Activated CD8-positive, alpha-beta T cell treated with anti-CD3 and anti-CD28 coated beads, Interleukin-2, amount 10 ng/mL, durations not matched to agents 7 days and 5 days (primary cell): Measurements from ENCODE around the gene RNASE8. TPM values are rescaled to one million over a fixed set of nuclear protein-coding genes. Genes with fewer than 3 reads are reported as not detected.

Experiments
- ATAC-seq: fragments of 150-1000 bp; cut with Tn5 transposase; one replicate; pipeline ENCODE4 v1.10.0; 2021; ENCODE audit warnings: moderate library complexity
- CTCF ChIA-PET: fragments of 350-600 bp; sonication (Branson Sonifier 250); formaldehyde crosslinking; loops from one replicate; lab custom pipeline; 2021; ENCODE audit warnings: antibody characterized with exemption; lab: Charles Lee
- POLR2A ChIA-PET: fragments of 350-600 bp; sonication (Branson Sonifier 250); formaldehyde crosslinking; loops from one replicate; lab custom pipeline; 2021; ENCODE audit warnings: antibody characterized with exemption; lab: Charles Lee
- DNase-seq: peaks from one replicate; pipeline ENCODE4 v3.0.0-alpha.2; 2020
- H3K27ac Mint-ChIP-seq: one replicate; pipeline ENCODE4 v1.8.0; 2021; ENCODE audit warnings: mild to moderate bottlenecking, mixed read lengths
- H3K27me3 Mint-ChIP-seq: one replicate; pipeline ENCODE4 v1.8.0; 2021; ENCODE audit warnings: low read depth, mixed read lengths
- H3K36me3 Mint-ChIP-seq: one replicate; pipeline ENCODE4 v1.8.0; 2021; ENCODE audit warnings: low read depth, mixed read lengths
- H3K4me1 Mint-ChIP-seq: one replicate; pipeline ENCODE4 v1.8.0; 2021; ENCODE audit warnings: low read depth, mixed read lengths
- H3K4me3 Mint-ChIP-seq: one replicate; pipeline ENCODE4 v1.8.0; 2021; ENCODE audit warnings: mild to moderate bottlenecking, mixed read lengths
- H3K9me3 Mint-ChIP-seq: one replicate; pipeline ENCODE4 v1.8.0; 2022; ENCODE audit warnings: mixed read lengths; ENCODE audit not compliant: insufficient read depth
- total RNA-seq, 2 experiments: library from RNA; stranded (reverse); gene quantifications; one replicate each; pipeline ENCODE4 v1.2.3, GENCODE V29; 2021

The RNASE8 gene
- total RNA-seq, 2 experiments from 2014 or later, result not detected

DNA sequence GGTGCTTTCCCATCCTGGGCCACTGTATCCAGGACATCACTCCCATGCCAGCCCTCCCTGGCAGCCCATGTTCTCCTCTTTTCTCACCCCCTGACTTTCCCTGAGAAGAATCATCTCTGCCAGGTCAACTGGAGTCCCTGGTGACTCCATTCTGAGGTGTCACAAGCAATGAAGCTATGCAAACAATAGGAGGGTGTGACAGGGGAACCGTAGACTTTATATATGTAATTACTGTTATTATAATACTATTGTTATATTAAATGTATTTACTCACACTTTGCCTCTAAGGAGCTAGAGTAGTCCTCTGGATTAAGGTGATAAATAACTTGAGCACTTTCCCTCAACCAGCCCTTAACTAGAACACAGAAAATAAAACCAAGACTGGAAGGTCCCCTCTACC is 31.6 kb downstream of the RNASE8 start:
- ChIA-PET POLR2A (interaction anchor here (0.9 to 1.2 kb wide), 2 partner anchors 14 to 20 kb away, joined by 3 to 4 read pairs; no protein-coding TSS in a partner anchor), CTCF (interaction anchor here (0.8 to 5.8 kb wide), 14 partner anchors 9 to 118 kb away, joined by 3 to 117 read pairs (median 6); partner anchors contain the start of genes ARHGEF40, TMEM253 and TPPP2)

DNA sequence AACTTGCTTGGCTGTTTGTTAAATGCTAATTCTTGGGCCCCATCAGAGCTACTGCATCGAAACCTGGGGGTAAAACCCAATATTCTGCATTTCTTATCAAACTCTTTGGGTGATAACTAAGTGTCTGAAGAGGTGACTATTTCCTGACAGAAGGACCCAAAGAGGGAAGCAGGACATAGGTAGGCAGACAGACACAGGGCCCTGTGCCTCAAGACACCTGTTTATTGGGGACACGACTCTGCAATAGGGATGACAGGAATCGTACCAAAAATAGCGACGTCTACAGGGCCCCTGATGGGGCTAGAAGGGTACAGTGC is 32.2 kb downstream of the RNASE8 start:
- no peaks in the 10 kb centered on the region for H3K9me3 Mint-ChIP-seq
- H3K36me3 Mint-ChIP-seq, result no peaks in the 10 kb centered on the region
- CTCF ChIA-PET, result interaction anchor here (0.8 to 5.8 kb wide), 13 partner anchors 8 to 98 kb away, joined by 3 to 117 read pairs (median 6); partner anchors contain the start of genes ARHGEF40, TMEM253 and TPPP2
- no peak overlapping the region for H3K4me3 Mint-ChIP-seq
- POLR2A ChIA-PET, result interaction anchor here (0.9 kb wide), 1 partner anchor 20 kb away, joined by 4 read pairs; no protein-coding TSS in a partner anchor
- peaks cover 12% of the 10 kb centered on the region for H3K27me3 Mint-ChIP-seq
- ATAC-seq (no peak), DNase-seq (no peak)
- H3K4me1 Mint-ChIP-seq, result peaks cover 39% of the 10 kb centered on the region
- no peak overlapping the region for H3K27ac Mint-ChIP-seq

More for the DNA sequence above, 31.6 kb downstream of the RNASE8 start:
- Mint-ChIP-seq H3K27ac (no peak overlapping the region), H3K27me3 (peaks cover 12% of the 10 kb centered on the region), H3K36me3 (no peaks in the 10 kb centered on the region), H3K4me1 (peaks cover 39% of the 10 kb centered on the region), H3K4me3 (no peak overlapping the region), H3K9me3 (no peaks in the 10 kb centered on the region)
- ATAC-seq (no peak), DNase-seq (no peak)

GRCh38 chr14:21090194-21090939 is 32.7 kb downstream of the RNASE8 start:
- DNase-seq (peak; percentile 47), ATAC-seq (no peak)
- Mint-ChIP-seq H3K36me3 (no peaks in the 10 kb centered on the region), H3K27me3 (peaks cover 12% of the 10 kb centered on the region), H3K27ac (no peak overlapping the region), H3K4me1 (peaks cover 39% of the 10 kb centered on the region), H3K4me3 (no peak overlapping the region), H3K9me3 (no peaks in the 10 kb centered on the region)
- ChIA-PET CTCF (interaction anchor here (0.8 to 5.8 kb wide), 9 partner anchors 13 to 99 kb away, joined by 4 to 117 read pairs (median 10); partner anchors contain the start of genes ARHGEF40 and TMEM253), POLR2A (no interaction called here)

- ATAC-seq (no peak), DNase-seq (no peak)
- Mint-ChIP-seq H3K27me3 (peaks cover 13% of the 10 kb centered on the region), H3K36me3 (no peaks in the 10 kb centered on the region), H3K9me3 (no peaks in the 10 kb centered on the region), H3K4me3 (no peak overlapping the region), H3K27ac (no peak overlapping the region), H3K4me1 (peaks cover 36% of the 10 kb centered on the region)
- CTCF ChIA-PET, result interaction anchor here (1.4 to 7.0 kb wide), 11 partner anchors 13 to 99 kb away, joined by 4 to 225 read pairs (median 53); partner anchors contain the start of gene TMEM253
- POLR2A ChIA-PET, result interaction anchor here (1.4 kb wide), 1 partner anchor 14 kb away, joined by 3 read pairs; no protein-coding TSS in a partner anchor
These were observed 33.5 kb downstream of the RNASE8 start for GRCh38 chr14:21090940-21091663.

DNA sequence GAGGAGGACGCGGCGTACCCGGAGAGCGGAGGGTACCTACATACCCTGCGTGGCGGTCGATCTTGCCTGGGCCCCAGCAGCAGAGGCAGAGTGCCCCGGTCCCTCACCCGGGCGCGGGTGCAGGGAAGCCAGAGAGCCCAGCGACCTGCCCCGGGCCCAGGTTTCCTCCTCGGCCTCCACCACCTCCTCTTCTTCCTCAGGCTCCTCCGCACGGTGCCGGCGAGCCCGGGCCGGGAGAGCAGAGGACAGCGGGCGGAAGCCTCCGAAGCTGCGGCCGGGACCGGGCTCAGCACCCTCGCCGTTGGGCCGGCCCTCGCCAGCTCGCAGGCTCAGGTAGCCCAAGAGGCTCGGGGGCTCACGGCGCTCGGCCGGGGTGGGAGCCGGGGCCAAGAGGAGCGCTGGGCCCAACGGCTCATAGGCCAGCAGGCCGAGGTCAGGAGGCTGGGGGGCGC is 34.2 kb downstream of the RNASE8 start:
- POLR2A ChIA-PET, result interaction anchor here (1.0 to 1.4 kb wide), 2 partner anchors 13 to 24 kb away, joined by 3 read pairs; no protein-coding TSS in a partner anchor
- Mint-ChIP-seq H3K4me3 (no peak overlapping the region), H3K36me3 (no peaks in the 10 kb centered on the region), H3K27ac (no peak overlapping the region), H3K9me3 (no peaks in the 10 kb centered on the region), H3K4me1 (peaks cover 31% of the 10 kb centered on the region), H3K27me3 (peaks cover 21% of the 10 kb centered on the region)
- ATAC-seq, result no peak
- CTCF ChIA-PET, result interaction anchor here (0.9 to 7.0 kb wide), 15 partner anchors 8 to 103 kb away, joined by 3 to 225 read pairs (median 5); partner anchors contain the start of gene TMEM253
- no peak for DNase-seq

- Mint-ChIP-seq H3K27me3 (peaks cover 27% of the 10 kb centered on the region), H3K36me3 (no peaks in the 10 kb centered on the region), H3K27ac (no peak overlapping the region), H3K4me1 (peaks cover 25% of the 10 kb centered on the region), H3K4me3 (no peak overlapping the region), H3K9me3 (no peaks in the 10 kb centered on the region)
- DNase-seq (peak; percentile 92), ATAC-seq (peak; percentile 70)
- CTCF ChIA-PET, result interaction anchor here (0.8 to 7.0 kb wide), 16 partner anchors 9 to 103 kb away, joined by 3 to 225 read pairs (median 5); partner anchors contain the start of gene TMEM253
- POLR2A ChIA-PET, result interaction anchor here (1.0 to 1.4 kb wide), 2 partner anchors 13 to 24 kb away, joined by 3 read pairs; no protein-coding TSS in a partner anchor
These were observed 34.8 kb downstream of the RNASE8 start for GRCh38 chr14:21092273-21093011.

DNA sequence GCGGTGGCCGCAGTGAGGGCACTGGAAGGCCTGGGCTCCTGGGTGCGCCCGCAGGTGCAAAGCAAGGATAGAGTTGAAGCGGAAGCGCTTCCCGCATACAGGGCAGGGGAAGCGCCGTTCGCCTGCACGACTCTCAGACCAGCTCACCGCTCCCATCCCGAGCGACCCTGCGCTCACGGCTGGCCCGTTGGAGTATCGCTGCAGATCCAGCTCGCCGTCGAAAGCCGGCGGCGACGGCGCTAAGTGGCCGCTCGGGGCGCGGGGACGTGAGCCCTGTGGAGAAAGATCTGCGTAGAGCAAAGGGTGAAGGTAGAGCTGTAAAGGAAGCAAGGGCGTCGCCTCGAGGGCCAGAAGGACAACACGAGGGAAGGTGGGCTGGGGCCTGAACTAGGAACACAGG is 35.4 kb downstream of the RNASE8 start:
- Mint-ChIP-seq H3K4me1 (peaks cover 19% of the 10 kb centered on the region), H3K9me3 (no peaks in the 10 kb centered on the region), H3K27me3 (peaks cover 27% of the 10 kb centered on the region), H3K27ac (no peak overlapping the region), H3K4me3 (no peak overlapping the region), H3K36me3 (no peaks in the 10 kb centered on the region)
- CTCF ChIA-PET, result interaction anchor here (0.8 to 7.0 kb wide), 14 partner anchors 10 to 104 kb away, joined by 3 to 225 read pairs (median 5); partner anchors contain the start of gene TMEM253
- DNase-seq, result no peak
- ATAC-seq, result no peak
- POLR2A ChIA-PET, result interaction anchor here (1.0 kb wide), 1 partner anchor 25 kb away, joined by 3 read pairs; no protein-coding TSS in a partner anchor

DNA sequence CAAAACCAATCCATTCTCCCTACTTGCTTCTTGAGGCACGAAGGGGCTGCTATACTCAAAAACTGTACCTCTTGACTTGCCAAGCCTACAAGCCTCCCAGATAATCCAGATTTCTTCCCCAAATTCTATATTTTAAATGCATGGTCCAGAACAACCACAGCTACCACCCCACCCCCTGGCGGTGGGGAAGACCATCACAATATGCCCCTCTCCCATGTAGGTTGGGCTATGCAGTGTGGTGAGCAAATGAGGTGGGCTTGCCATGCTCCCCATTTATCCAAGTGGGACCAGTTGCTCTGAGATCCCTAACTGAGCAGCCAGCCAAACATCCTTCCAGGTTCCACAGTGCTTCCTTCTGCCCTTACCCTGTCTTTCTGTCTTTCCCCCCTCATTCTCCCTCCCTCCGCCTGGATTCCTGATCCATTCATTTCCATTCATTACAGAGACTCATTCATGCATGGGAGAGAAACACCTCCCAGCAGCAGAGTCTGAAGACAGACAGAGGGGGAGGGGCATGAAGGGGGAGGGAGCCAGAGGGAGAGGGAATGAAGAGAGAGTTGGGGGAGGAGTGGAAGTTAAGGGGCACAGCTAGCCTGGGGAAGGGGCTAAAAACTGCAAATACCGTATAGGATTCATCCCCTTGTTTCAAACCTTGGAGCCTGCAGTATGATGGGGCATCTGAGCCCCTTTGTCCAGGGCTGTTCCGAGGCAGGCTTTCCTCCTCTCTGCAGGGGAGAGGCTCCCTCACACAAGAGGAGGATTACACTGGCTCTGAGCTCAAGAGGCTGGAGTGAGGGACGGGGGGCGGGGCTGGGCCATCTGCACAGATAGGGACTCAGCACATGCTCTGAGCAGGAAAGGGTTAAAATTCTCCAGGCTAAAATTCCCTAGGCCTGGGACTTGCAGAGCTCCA is 36.4 kb downstream of the RNASE8 start:
- no peaks in the 10 kb centered on the region for H3K9me3 Mint-ChIP-seq
- DNase-seq (no peak), ATAC-seq (no peak)
- ChIA-PET POLR2A (interaction anchor here (1.0 kb wide), 1 partner anchor 10 kb away, joined by 5 read pairs; no protein-coding TSS in a partner anchor), CTCF (interaction anchor here (0.7 to 7.0 kb wide), 6 partner anchors 11 to 81 kb away, joined by 3 to 225 read pairs (median 55); partner anchors contain the start of gene TMEM253)
- H3K27me3 Mint-ChIP-seq, result peaks cover 32% of the 10 kb centered on the region
- no peak overlapping the region for H3K4me3 Mint-ChIP-seq
- H3K27ac Mint-ChIP-seq, result no peak overlapping the region
- H3K36me3 Mint-ChIP-seq, result no peaks in the 10 kb centered on the region
- H3K4me1 Mint-ChIP-seq, result peaks cover 16% of the 10 kb centered on the region

- ATAC-seq (no peak), DNase-seq (no peak)
- H3K27me3 Mint-ChIP-seq, result peaks cover 43% of the 10 kb centered on the region
- H3K27ac Mint-ChIP-seq, result no peak overlapping the region
- ChIA-PET POLR2A (interaction anchor here (0.7 kb wide), 1 partner anchor 415 kb away, joined by 3 read pairs; the partner anchor contains the start of gene METTL3), CTCF (interaction anchor here (1.0 to 7.0 kb wide), 6 partner anchors 8 to 82 kb away, joined by 3 to 225 read pairs (median 46); partner anchors contain the start of genes ARHGEF40 and TMEM253)
- H3K36me3 Mint-ChIP-seq, result no peaks in the 10 kb centered on the region
- no peak overlapping the region for H3K4me3 Mint-ChIP-seq
- peaks cover 20% of the 10 kb centered on the region for H3K4me1 Mint-ChIP-seq
- H3K9me3 Mint-ChIP-seq, result no peaks in the 10 kb centered on the region
These were observed 38.0 kb downstream of the RNASE8 start for GRCh38 chr14:21095430-21096205.
